Right lobe of liver (tissue), 4 donors: ENCODE results near the gene BICRA.

Experiments
- CTCF ChIP-seq, 4 donors: fragments of 200-600 bp in 3 of 4; fragments of 450-650 bp in 1 of 4; IDR thresholded peaks; one replicate each; pipeline versions ENCODE4 v1.5.1 to v1.8.0; 2016 to 2022; ENCODE audit warnings: antibody characterized with exemption in 4 of 4, mild to moderate bottlenecking in 2 of 4
- POLR2A ChIP-seq: fragments of 450-650 bp; IDR thresholded peaks from one replicate; pipeline ENCODE4 v1.6.1; 2017; ENCODE audit warnings: antibody characterized with exemption, mild to moderate bottlenecking
- donor health status: DM: no; HTN: no; CAD: no.
- donor health status: DM: no; HTN: no; CAD: no.
- donor health status: DM: no; HTN: yes; CAD: no.

GRCh38 chr19:47723581-47723940, 114.6 kb downstream of the BICRA start:
- no peak for TF ChIP-seq POLR2A
- no peak for TF ChIP-seq CTCF (IDR thresholded peaks at IDR 0.05)
